ENCODE measurements around the gene SSU72. TPM values are rescaled to one million over a fixed set of nuclear protein-coding genes. Genes with fewer than 3 reads are reported as not detected.

SSU72 gene
- polyA plus RNA-seq, 1 of the 3 experiments (the other 2 are of a cell fraction) = 104 TPM

DNA sequence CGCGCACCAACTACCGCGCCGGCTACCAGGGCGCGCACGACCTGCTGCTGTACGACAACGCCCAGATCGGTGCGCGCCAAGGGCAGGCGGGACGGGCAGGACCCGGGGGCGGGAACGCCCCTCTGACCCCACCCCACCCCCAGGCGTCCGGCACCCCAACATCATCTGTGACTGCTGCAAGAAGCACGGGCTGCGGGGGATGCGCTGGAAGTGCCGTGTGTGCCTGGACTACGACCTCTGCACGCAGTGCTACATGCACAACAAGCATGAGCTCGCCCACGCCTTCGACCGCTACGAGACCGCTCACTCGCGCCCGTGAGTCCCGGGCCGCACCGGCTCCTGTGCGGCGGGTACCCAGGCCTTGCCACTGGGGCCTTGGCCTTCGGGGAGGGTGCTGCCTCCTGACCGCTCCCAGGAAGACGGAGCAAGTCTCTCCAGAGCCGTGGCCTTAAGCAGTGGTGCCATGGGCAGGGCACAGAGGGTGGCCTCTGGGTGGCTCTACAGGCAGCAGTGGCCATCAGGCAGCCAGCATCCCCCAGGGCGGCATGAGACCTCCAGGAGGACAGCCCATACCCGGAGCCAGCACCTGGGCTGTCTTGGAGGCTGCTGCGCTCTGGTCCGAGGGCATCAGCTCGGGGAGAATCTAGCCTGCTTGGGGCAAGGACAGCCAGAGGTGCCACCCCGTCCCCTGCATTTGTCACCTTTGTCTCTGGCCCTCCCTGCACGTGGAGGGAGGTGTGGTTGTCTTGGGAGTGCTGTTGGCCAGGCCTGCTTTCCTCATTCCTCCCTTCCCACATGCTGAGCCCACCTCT, 49.2 kb upstream of the SSU72 start (continued):
- TF ChIP-seq TAF1 (IDR thresholded peaks at IDR 0.05; ENCODE audit: borderline replicate concordance, low read depth, low read length) = no peak
- no peak for TF ChIP-seq RFX5 (IDR thresholded peaks at IDR 0.05; ENCODE audit: low read length)

DNA sequence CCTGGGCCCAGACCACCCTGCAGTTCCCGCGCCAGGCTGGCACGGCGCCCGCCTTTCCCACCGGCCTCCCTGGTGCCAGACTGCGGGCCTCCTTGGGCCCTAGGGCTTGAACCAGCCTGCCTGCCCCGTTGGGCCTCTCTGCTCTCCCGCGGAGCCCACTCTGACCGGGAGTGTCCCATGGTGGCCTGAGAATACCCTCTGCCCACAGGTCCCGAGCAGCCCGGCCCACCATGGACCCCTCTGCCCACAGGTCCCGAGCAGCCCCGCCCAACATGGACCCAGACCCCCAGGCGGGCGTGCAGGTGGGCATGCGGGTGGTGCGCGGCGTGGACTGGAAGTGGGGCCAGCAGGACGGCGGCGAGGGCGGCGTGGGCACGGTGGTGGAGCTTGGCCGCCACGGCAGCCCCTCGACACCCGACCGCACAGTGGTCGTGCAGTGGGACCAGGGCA, 48.5 kb upstream of the SSU72 start:
- H3K79me2 ChIP-seq (ENCODE audit: insufficient read depth) = peaks cover 10% of the 10 kb centered on the region; the same call in 1 of the 2 replicates
- H3K4me1 ChIP-seq (ENCODE audit: control insufficient read depth in 1 of 2, insufficient read depth in 2 of 2, low read depth in 1 of 2, low read length in 1 of 2) = no peaks in the 10 kb centered on the region; a peak in 1 of 4 replicates
- no peaks in the 10 kb centered on the region for H3K9me3 ChIP-seq
- H3K4me3 ChIP-seq (ENCODE audit: low read depth in 2 of 2, low read length in 1 of 2) = no peak overlapping the region
- H2AFZ ChIP-seq (ENCODE audit: low read depth) = no peak overlapping the region
- no peak overlapping the region for H3K4me2 ChIP-seq
- ChIA-PET CTCF (no interaction called here), POLR2A (no interaction called here)
- H3K27me3 ChIP-seq (ENCODE audit: insufficient read depth) = no peaks in the 10 kb centered on the region
- H3F3A ChIP-seq (replicated peaks; ENCODE audit: insufficient read depth) = no peaks in the 10 kb centered on the region
- no peak overlapping the region; a peak in 1 of 4 replicates for H3K27ac ChIP-seq (ENCODE audit: low read depth in 2 of 2, low read length in 1 of 2)
- H3K9ac ChIP-seq = no peak overlapping the region
- 80% methylated on average over 1 of the region's 33 CpGs for WGBS (ENCODE audit: low lambda C conversion rate)
- no peak for TF ChIP-seq RAD21 (IDR thresholded peaks at IDR 0.05; ENCODE audit: low read length)
- TF ChIP-seq PBX3 (IDR thresholded peaks at IDR 0.05) = no peak
- TF ChIP-seq, protein P1, sequence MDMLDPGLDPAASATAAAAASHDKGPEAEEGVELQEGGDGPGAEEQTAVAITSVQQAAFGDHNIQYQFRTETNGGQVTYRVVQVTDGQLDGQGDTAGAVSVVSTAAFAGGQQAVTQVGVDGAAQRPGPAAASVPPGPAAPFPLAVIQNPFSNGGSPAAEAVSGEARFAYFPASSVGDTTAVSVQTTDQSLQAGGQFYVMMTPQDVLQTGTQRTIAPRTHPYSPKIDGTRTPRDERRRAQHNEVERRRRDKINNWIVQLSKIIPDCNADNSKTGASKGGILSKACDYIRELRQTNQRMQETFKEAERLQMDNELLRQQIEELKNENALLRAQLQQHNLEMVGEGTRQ (IDR thresholded peaks at IDR 0.05; ENCODE audit: borderline replicate concordance, low read depth, low read length) = no peak
- TF ChIP-seq TEAD4 (IDR thresholded peaks at IDR 0.05; ENCODE audit: borderline replicate concordance, insufficient read depth) = no peak
- TF ChIP-seq JUND (IDR thresholded peaks at IDR 0.05) = no peak
- DNase-seq = no peak
- no peaks in the 10 kb centered on the region for H4K20me1 ChIP-seq (ENCODE audit: insufficient read depth)
- H3K36me3 ChIP-seq (replicated peaks in 1 of 2; ENCODE audit: control insufficient read depth in 1 of 2, insufficient read depth in 2 of 2, low read length in 1 of 2) = peaks cover 0 to 5% of the 10 kb centered on the region in 2 experiments
- no peaks in the 10 kb centered on the region for H3K9me2 ChIP-seq

- no peak overlapping the region for H2AFZ ChIP-seq (ENCODE audit: low read depth)
- ChIA-PET POLR2A (no interaction called here), CTCF (no interaction called here)
- WGBS (ENCODE audit: low lambda C conversion rate) = 97% methylated on average over 3 of the region's 17 CpGs
- H3K4me2 ChIP-seq = no peak overlapping the region
- H3K36me3 ChIP-seq (replicated peaks in 1 of 2; ENCODE audit: control insufficient read depth in 1 of 2, insufficient read depth in 2 of 2, low read length in 1 of 2) = peaks cover 2 to 5% of the 10 kb centered on the region in 2 experiments
- no peaks in the 10 kb centered on the region for H3K27me3 ChIP-seq (ENCODE audit: insufficient read depth)
- no peak for DNase-seq
- H3K9me2 ChIP-seq = no peaks in the 10 kb centered on the region
- no peaks in the 10 kb centered on the region for H4K20me1 ChIP-seq (ENCODE audit: insufficient read depth)
- H3K27ac ChIP-seq (ENCODE audit: low read depth in 2 of 2, low read length in 1 of 2) = no peak overlapping the region
- H3K9me3 ChIP-seq = no peaks in the 10 kb centered on the region
- H3K79me2 ChIP-seq (ENCODE audit: insufficient read depth) = peaks cover 15% of the 10 kb centered on the region; the same call in 1 of the 2 replicates
- no peak overlapping the region for H3K9ac ChIP-seq
- no peaks in the 10 kb centered on the region for H3F3A ChIP-seq (replicated peaks; ENCODE audit: insufficient read depth)
- H3K4me1 ChIP-seq (ENCODE audit: control insufficient read depth in 1 of 2, insufficient read depth in 2 of 2, low read depth in 1 of 2, low read length in 1 of 2) = no peaks in the 10 kb centered on the region; a peak in 1 of 4 replicates
- H3K4me3 ChIP-seq (ENCODE audit: low read depth in 2 of 2, low read length in 1 of 2) = no peak overlapping the region
- TF ChIP-seq FOXM1 (IDR thresholded peaks at IDR 0.05; ENCODE audit: low read depth) (no peak), TAF1 (IDR thresholded peaks at IDR 0.05; ENCODE audit: borderline replicate concordance, low read depth, low read length) (no peak), CTCF (IDR thresholded peaks at IDR 0.05) (no peak), TEAD4 (IDR thresholded peaks at IDR 0.05; ENCODE audit: borderline replicate concordance, insufficient read depth) (no peak), RFX5 (IDR thresholded peaks at IDR 0.05; ENCODE audit: low read length) (no peak), SMC3 (IDR thresholded peaks at IDR 0.05; ENCODE audit: low read depth, low read length) (no peak), NFIC (IDR thresholded peaks at IDR 0.05; ENCODE audit: borderline replicate concordance) (no peak), RCOR1 (IDR thresholded peaks at IDR 0.05; ENCODE audit: low read length) (no peak), EP300 (IDR thresholded peaks at IDR 0.05; ENCODE audit: borderline replicate concordance in 1 of 2, low read depth in 1 of 2, low read length in 1 of 2) (no peak), NRF1 (IDR thresholded peaks at IDR 0.05; ENCODE audit: low read depth, low read length) (no peak), MXI1 (IDR thresholded peaks at IDR 0.05; ENCODE audit: low read depth, low read length) (no peak), SIN3A (IDR thresholded peaks at IDR 0.05; ENCODE audit: borderline replicate concordance, low read depth, low read length) (no peak), USF1 (IDR thresholded peaks at IDR 0.05; ENCODE audit: borderline replicate concordance, low read depth) (no peak)
- TF ChIP-seq, protein P2, sequence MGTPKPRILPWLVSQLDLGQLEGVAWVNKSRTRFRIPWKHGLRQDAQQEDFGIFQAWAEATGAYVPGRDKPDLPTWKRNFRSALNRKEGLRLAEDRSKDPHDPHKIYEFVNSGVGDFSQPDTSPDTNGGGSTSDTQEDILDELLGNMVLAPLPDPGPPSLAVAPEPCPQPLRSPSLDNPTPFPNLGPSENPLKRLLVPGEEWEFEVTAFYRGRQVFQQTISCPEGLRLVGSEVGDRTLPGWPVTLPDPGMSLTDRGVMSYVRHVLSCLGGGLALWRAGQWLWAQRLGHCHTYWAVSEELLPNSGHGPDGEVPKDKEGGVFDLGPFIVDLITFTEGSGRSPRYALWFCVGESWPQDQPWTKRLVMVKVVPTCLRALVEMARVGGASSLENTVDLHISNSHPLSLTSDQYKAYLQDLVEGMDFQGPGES (IDR thresholded peaks at IDR 0.05; ENCODE audit: low read depth, low read length) = no peak
These were observed 48.1 kb upstream of the SSU72 start for GRCh38 chr1:1622788-1623094.

All from SK-N-SH (cell line).